ENCODE data around the gene TNRC6C.

The TNRC6C gene

DNA sequence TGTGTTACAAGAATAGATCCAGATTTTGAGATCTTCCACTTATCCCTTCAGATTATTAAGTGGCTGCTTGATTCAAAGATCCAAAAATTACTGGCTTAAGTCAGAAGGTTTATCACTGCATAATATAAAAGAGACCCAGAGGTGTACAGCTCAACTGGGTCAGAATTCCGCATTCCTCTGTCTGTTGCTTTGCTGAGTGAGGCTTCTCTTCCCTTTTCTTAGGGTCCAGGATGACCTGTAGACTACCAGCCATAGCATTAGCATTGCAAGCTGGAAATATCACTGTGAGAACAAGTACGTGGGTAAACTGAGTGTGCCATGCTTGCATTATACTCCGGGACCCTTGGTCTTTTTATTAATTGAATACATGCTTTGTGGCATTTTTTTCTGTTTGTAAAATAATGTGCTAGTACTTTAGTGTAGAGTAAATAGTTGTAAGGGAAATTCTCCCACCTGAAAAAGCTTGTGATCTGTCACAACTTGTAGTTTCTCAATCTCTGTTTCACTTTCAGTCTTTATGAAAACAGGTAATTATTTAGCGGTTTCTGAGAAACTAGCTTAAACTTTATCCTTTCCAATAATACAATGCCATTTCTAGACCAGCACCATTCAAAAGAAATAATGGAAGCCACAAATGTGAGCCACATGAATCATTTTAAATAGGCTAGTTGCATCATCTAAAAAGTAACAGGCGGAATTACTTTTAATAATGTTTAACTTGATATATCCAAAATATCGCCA is 61.6 kb downstream of the TNRC6C start:
- no peak for DNase-seq

- no peak for DNase-seq
Measured at GRCh38 chr17:78020717-78021108, 62.2 kb downstream of the TNRC6C start.

- no peak for DNase-seq
Measured at GRCh38 chr17:78022425-78022824, 63.9 kb downstream of the TNRC6C start.

GRCh38 chr17:78023042-78023441 is 64.5 kb downstream of the TNRC6C start:
- DNase-seq = no peak

GRCh38 chr17:78026381-78026780 is 67.9 kb downstream of the TNRC6C start:
- DNase-seq = no peak

- DNase-seq = no peak
Measured at GRCh38 chr17:78027121-78027520, 68.6 kb downstream of the TNRC6C start.

GRCh38 chr17:78029697-78030096 is 71.2 kb downstream of the TNRC6C start:
- DNase-seq = no peak

DNA sequence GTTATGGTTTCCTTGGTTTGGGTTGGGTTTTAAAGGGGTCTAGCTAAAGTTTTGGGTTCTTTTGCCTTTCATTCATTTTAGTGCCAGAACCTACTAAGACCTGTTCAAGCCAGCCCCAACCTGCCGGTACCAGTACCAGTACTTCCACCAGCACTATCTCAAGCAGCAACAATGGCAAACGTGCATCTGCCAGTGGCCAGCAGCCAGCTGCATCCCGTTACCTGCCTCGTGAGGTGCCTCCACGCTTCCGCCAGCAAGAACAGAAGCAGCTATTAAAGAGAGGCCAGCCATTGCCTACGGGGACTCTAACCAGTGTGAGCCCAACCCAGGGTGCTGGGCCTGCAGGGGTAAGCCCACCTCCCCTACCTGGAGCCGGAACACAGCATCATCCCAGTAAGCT is 72.9 kb downstream of the TNRC6C start:
- no peak for DNase-seq

- DNase-seq = no peak
Measured at GRCh38 chr17:78032166-78032565, 73.7 kb downstream of the TNRC6C start.

- DNase-seq = no peak
Measured at GRCh38 chr17:78034429-78035091, 76.1 kb downstream of the TNRC6C start.

DNA sequence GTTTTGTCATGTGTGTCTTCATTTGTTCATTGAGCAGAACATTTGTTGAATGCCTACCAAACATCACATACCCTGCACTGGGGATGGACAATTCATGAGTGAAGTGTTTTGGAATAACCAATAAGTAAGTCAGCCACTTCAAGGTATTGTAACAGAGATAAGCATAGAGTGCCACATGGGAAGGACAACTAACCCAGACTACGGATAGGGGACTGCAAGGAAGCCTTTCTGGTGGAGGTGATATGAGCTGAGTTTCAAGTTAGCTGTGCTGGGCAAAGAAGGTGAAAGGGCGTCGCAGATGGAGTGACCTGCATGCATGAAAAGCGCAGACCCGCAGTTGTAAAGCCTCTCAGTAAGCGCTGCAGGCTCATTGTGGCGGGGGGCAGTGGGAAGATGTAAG is 78.8 kb downstream of the TNRC6C start:
- DNase-seq = no peak

GRCh38 chr17:78038748-78039288 is 80.3 kb downstream of the TNRC6C start:
- DNase-seq = no peak

GRCh38 chr17:78039581-78039980 is 81.1 kb downstream of the TNRC6C start:
- DNase-seq = no peak

DNA sequence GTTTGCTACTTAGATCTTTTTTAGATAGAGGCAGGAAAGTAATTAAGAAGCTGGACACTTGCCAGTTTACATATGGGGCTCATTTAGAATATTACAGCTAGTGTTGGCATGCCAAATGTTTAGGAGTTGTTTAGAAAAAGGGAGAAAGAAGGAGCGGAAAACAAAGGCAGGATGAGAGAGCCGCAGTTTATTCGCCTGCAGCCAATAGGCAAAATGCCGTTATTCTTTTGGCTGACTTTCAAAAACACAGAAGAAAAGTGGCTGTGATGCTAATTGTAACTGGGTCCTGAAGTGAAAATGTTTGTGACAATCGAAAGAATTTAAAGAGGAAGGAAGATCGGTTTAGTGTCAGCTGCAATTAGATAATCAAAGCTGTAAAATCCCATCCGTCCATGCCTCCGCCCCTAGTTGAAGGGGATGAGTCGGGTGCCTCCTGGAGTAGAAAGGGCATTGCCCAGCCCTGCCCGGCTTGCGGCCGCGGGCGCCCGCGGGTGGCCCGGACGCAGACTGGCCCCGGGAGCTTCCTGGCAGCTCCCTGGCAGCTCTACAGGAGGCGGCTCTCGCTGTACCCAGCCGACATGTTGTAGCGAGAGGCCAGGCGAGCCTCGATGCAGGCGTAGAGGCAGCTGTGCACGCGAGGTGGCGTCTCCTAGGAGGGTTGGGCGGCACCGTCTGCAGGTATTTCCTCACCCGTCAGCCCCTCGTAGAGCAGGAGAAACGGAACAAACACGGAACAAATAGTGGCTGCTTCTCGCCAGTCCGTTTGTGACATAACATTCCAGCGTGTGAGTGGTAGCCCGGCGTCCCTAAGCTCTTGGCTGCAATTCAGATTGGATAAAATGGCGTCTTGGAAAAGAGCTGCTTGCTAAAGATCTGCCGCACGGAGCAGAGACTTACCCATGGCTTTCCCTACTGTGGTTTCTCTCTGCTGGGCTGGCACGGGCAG is 82.2 kb downstream of the TNRC6C start:
- no peak for DNase-seq

DNA sequence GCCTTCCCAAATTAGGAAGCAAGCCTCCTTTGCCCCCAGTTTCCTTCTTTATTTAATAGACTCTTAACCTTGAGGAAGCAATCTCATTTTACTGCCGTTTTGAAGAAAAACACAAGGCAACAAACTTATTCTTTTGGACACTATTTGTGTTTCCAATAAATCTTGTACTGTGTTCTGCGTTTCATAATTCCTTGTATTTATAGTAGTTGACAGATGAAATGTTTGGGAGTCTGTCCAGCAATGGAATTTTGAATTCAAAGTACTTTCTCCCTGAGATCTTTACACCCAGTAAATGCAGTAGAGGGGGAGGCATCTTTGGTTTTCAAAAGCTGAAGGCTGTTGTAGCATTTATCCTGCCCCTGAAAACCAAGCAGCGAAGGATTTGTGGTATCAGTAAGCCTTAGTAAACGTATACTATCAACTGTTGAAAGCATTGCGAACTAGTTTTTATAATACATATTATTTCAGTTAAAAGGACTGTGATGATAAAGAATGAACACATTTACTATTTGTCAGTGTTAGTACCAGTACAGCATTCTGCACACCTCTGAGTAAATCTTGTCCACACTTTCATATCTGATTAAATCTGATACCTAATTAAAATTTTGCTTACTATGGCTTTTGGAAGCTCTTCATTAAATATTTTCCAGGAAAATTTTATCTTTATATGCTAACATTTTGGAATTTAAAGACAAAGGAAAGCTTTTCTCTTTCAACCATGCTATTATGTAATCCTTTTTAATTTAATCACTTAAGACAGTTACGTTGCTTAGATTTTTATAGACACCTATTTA is 83.1 kb downstream of the TNRC6C start:
- no peak for DNase-seq

GRCh38 chr17:78042542-78042941 is 84.0 kb downstream of the TNRC6C start:
- no peak for DNase-seq

GRCh38 chr17:78043031-78043430 is 84.5 kb downstream of the TNRC6C start:
- no peak for DNase-seq

DNA sequence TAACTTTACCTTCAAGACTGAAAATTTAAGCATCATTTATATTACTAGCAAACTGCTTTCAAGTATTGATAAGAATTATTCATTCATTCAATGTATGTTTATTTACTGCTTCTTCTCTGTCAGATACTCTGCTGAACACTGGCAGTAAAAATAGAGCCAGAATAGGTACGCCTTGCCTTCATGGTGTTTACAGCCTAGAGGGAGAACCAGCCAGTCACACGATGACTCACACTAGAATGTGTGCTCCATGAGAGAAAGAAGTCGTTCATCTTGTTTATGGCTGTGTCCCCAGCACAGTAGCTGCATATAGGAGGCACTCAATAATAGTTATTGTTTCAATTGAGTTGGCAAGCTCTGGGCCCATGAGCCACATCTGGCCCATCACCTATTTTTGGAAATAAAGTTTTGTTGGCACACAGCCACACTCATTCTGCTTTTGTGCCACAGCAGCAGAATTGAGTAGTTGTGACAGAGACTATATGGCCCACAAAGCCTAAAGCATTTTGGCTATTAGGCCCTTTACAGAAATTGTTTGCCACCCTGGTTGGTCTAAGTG is 85.9 kb downstream of the TNRC6C start:
- no peak for DNase-seq

- DNase-seq = no peak
Measured at GRCh38 chr17:78045316-78045715, 86.8 kb downstream of the TNRC6C start.

- no peak for DNase-seq
Measured at GRCh38 chr17:78046923-78047322, 88.4 kb downstream of the TNRC6C start.

GRCh38 chr17:78048346-78049292 is 90.1 kb downstream of the TNRC6C start:
- no peak for DNase-seq
